HG02763 (cell line): ENCODE data around the gene RALGAPA2.

Experiments
- ATAC-seq: cut with Tn5 transposase; IDR thresholded peaks from one replicate; pipeline ENCODE4 v1.9.1; 2021; ENCODE audit warnings: mild to moderate bottlenecking, moderate library complexity; ENCODE audit not compliant: unreplicated experiment

Gene RALGAPA2

DNA sequence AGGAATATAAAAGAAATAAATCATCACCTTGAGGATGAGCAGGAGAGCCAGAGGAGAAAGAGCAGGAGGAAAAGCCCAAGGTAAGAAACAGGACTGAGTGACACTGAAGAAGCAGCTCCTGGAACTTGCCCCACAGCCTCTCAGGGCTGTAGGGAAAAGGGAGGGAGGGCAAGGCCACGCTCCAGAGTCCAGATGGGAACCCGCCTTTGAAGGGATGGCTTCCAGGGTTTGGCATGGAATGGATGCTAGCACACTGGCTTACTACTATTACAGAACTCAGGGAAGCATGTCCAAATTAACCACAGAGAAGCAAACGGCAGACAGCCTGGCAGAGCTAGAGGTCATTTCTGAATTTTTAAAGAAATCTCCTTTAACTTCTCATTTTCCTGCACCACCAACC is 26.8 kb downstream of the RALGAPA2 start:
- no peak for ATAC-seq

DNA sequence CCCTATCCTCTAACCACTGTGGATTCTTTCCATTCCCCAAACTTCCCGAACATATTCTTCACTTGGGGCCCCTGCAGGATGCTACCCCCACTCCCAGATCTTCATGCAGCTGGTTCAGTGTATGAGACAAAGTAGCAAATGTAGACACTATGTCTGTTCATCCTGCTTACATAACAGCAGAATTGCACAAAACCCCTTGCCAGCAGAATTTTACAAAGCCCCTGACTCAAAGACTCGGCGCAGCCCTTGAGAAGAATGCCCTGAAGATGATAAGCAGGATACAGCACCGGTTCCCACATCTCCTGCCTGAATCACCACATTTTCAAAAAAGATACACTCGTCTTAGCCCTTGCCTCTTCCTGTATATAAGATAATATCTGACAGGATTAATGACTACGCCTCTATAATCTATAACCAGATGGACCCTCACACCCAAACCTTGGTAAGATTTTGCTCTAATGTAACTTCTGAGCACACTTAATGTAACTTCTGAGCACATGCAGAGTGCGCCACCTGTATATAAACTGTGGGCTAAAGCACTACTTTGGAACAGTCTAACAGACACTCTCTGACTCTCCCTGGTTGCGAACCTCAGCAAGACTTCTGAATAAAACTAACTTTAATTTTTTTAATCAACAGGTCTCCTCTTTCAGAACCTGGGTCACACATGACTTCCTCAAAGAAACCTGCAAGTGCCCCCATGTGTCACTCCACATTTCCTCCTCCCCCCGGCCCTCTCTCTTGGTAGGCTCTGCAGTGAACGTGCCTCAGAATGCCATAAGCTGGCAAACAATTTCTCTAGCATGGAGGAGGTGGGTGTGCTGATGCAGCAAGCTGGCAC is 28.7 kb downstream of the RALGAPA2 start:
- ATAC-seq, result no peak

DNA sequence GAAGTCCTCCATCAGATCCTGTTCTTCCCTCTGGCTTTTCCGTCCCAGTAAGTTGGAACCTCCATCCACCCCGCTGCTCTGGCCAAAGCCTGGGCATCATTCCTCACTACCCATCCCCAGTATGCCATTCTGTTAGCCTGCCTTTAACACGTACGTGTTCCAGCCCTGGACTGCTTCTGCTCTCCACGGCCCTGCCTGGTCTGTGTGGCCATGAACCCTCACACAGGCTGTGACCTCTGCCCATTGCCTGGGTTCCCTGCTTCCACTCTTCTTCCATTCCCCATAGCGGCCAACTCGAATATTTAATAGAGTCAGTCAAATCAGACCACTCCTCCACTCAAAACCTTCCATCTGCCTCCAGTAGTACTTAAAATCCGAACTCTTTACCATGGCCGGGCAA is 29.4 kb downstream of the RALGAPA2 start:
- ATAC-seq, result no peak

DNA sequence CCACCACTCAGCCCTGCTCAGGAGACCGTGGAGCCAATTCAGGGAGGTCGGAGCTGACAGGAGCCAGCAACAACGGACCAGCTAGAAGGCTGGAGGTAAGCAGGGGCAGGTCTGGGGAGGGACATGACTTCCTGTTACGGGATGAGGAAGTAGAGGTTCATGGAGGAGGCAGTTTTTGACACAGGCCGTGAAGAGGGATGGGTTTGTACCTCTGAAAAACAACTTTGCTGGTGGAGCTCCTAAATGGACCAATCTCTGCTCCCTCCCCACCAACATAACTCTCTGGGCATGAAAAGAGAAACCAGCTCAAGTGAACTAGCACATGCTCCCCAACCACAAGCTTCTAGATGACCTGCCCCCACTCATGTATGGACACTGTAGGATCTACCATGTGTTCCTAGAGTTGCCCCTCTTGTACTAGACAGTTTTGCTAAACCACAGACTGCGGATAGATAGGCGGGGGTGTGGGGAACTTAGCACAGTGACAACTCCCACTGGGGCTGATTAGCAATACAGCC is 31.4 kb downstream of the RALGAPA2 start:
- ATAC-seq, result no peak

DNA sequence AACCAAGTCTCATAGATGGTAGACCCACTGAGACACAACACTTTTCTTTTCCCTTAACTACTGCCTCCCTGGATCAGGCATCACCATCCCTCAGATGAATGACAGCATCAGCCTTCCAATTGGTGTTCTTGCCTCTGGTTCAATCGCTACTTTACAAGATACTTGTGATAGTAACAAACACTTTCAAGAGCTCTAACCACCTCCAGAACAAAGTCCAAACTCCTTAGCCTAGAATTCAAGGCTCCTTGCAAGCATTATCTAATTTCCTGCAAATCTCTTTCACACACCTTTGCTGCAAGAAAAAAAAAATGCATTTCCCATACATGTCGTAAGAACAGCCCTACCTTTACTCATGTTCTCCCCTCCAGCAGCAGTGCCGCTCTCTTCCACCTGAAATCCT is 33.1 kb downstream of the RALGAPA2 start:
- ATAC-seq, result no peak

DNA sequence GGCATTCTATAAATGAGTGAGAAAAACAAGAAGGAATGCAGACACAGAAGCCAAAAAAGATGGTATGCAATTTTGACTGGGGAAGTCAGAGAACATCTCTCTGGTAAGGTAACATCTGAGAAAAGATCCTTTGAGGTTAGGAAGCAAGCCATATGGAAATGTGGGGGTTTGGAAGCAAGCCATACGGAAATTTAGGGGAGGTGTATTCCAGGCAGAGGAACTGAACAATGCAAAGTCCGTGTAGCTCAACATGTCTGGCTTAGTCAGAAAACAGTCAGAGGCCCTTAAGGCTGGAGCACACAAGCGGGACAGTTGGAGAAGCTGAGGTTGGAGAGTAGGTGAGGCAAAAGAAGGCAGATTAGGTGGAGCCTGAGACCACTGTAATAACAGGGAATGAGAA is 35.3 kb downstream of the RALGAPA2 start:
- ATAC-seq, result no peak

DNA sequence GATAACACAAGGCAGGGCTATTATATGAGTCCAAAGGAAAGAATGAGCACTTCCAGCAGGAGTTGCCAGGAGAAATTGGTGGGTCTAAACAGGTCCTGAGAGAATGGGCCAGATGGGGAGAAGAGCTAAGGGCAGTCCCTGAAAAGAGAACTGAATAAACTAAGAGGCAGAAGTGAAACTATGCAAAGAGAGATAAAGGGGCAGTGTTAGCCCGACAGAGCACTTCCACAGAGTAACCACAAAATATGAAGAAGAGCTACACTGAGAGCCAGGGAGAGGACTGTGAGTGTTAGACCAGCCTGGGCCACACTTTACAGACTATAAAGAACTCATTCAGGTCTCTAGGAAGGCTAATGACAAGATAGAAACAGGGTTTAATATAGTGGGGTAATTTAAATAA is 43.8 kb downstream of the RALGAPA2 start:
- peak; percentile 99 for ATAC-seq

DNA sequence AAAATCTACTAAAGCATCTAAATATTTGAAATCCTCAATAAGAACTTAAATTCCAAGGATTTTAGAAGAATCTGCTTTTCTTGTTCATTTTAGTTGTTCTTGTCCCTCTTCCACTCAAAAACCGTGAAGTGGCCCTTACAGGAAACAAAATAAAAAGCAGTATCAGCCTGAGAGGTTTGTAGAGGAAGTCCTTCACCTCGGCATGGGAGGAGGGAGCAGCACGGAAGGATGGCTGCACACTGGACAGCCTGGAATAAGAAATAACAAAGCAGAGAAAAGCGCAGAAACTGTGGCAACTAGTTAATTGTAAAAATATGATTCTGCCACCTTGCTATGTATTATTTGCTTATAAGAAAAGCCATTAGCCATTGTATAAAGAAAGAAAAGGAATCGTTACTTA is 46.1 kb downstream of the RALGAPA2 start:
- no peak for ATAC-seq

DNA sequence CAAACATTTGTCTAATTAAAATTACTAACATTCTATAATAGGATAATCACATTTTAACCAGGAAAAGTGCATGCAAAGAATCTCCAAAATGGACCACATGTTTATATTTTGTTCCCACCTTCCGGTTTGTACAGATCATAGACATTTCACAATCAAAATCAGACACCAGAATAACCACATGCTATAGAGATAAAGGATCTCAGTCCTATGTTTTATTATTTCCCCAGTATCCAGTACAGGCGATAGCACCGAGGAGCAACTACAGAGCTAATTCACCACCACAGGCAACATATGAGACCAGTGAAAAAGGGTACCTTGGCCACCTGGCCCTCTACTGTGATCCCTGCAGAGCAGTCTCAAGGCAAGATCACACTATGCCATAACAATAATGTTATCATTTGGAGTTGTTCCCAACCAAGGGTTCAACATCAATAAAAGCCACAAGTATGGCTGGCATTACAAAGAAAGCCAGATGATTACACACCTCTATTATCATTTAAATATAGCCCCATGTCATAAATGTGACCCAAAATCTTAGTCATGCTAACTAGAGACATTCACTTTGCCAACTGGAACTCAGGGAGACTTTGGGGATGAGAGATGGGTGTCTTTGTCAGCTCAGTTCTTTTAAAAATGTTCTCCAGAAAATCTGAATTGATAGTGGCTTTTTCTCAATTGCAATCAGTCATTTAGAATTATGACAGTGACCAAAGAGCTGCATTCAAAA is 46.7 kb downstream of the RALGAPA2 start:
- no peak for ATAC-seq

DNA sequence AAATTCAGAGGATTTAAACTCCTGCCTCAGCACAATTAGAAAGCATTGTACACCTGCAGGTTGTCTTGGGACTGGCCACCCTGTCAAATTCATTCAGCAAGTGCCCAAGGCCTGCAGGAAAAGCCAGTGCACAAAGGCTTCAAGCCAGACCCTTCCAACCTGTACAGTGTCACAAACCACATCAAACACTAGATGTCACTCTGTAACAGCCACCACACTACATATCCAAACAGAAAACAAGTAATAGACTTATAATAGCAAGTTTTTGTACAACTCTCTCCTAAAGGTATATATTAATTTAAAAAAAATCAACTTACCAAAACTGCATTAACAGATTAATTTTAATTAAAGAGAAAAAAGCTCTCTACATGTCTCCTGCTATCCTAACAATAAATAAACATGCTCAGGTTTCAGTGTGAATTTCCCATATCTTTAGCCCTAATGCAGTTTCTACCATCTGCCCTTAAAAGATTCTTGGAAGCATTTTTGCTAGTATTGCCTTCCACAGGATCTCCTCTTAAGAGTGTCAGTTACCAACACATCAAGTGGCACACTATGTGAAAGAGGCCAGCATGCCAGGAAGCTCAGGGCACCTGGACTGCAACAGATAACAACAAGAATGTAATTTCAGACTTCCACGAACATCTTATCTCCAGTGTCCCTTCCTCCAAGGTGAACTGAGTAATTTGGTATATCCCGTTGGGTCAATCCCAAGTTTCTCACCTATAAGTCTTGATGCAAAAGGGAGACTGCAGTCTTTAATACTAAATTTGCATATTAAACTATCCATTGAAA is 47.5 kb downstream of the RALGAPA2 start:
- no peak for ATAC-seq

DNA sequence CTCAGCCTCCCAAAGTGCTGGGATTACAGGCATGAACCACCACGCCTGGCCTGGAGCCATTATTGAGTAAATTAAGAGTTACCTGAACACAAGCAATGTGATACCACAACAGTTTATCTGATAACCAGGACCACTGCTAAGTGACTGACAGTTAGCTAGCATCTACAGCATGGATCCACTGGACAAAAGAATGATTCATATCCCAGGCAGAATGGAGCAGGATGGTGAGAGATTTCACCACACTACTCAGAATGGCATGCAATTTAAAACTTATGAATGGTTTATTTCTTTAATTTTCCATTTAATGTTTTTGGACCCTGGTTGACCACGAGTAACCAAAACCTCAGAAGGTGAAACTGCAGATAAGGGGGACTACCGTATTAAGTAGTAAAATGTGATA is 48.6 kb downstream of the RALGAPA2 start:
- ATAC-seq, result no peak

DNA sequence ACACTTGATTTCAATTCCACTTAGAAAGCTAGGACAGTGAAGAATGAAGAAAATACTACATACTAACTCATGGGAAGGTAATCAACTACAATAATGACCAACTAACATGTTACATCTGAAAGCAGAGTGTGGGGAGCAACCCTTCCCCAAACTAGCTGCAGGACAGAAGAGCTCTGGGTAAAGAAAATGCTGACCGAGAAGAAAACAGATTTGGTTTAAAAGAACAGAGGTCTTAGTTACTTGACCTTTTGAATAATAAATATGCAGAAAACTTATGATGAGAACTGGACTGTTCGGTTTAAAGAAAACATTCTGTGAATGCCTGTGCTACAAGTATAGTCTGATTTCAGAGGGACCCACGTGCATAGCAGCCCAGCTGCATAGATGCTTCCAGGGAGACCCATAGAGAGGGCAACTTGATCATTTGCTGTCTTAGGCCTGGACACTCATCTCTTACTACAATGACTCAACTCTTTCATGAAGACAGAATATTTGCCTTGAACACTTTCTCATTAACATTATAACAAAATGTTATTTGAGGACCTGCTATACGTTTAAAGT is 53.5 kb downstream of the RALGAPA2 start:
- ATAC-seq, result no peak

DNA sequence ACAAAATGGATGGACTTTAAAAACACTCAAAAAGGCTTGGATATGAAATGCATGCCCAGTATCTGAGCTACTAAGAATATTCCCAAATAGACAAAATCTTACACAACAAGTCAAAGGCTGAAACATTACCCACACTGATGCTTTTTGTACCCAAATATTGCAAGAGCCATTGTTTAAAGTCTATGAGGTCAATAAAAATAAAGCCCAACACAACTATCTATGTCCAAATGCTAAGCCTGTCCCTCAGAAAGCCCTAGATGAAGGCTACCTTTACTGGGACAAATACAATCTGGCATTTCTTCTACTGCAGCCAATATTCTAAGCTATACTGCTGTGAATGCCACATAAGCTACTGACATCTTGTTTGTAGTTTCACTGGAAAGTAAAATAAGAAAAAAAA is 54.3 kb downstream of the RALGAPA2 start:
- ATAC-seq, result no peak

DNA sequence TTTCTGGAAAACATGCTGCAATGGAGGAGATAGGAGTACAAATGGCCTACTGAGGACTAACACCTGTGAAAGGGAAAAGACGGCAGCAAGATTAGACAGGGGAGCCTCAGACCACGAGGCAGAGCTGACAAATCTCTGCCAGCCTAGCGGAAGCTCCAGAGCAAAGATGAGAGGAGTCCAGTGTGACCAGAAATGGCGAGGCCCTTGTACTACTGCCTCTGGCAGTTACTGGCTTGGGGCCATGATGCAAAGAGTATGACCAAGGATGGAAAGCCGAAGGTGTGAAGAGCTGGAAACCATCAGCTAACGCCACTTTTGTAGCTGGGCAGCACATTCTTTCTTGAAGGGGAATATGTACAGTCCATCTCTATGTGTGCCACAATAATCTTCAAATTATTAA is 55.4 kb downstream of the RALGAPA2 start:
- ATAC-seq, result no peak

DNA sequence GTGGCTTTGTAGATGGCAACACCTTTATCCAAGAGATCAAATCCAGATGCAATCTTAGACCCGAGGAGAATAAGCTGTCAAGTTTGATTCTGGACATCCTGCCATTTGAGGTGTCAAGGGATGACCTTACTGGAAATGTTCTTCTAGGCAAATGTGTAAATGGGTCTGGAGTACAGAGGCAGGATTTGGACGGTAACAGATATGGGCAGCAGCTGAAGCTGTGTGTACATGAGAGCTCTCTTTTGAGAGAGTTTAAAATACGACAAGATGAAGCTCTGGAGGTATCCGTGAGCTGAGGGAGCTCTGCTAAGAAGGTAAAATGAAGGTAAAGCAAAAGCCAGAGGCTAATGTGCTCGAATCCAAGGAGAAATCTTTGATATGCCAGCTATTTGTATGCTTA is 56.6 kb downstream of the RALGAPA2 start:
- no peak for ATAC-seq

DNA sequence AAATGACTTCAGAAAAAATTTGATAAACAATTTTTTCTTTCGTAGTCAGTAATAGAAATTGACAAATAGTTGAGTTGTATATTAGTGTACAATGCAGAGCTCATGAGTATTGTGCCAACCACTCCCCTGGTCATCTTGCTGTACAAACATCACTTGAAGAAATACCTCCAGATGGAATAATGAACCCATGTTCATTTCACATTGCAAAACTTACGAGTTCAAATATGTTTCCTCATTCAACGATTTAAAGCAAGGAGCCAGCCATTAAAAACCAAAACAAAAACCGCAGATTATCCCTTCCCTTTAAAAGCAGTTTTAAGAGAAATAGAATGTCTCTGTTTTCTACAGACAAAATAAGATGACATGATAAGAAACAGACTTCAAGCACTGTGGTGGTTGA is 62.5 kb downstream of the RALGAPA2 start:
- no peak for ATAC-seq

DNA sequence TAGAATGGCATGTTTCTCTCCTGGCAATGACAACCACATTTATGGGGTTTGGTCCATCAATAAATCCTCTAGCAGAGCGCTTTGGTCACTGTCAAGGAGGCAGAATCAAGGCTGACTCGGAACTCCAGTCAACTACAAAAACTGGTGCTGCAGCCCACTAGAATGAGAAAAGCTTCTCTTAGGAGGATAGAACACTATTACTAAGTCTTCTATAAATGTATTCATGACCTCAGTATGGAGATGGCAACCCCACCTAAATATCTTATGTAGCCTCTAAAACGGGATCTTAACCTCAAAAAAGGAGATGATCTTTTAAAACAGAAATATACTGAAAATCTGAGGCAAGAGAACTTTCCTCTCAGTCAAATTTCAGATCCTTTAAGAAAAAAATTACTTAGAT is 68.5 kb downstream of the RALGAPA2 start:
- ATAC-seq, result no peak

DNA sequence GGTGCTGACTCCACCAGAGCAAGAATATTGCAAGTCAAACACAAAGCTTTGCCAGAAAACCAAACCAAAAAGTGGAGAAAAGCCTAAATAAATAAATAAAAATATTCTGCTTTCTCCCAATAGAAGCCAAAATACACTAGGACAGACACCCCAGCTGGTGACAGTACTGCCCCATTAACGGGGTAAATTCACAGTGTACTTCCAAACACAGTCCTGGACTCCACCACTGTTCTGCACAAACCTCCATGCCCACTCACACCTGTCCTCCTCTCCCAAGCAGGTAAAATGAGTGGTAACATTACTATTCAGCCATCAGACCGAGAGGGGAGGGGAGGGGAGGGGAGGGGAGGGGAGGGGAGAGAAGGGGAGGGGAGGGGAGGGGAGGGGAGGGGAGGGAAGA is 70.7 kb downstream of the RALGAPA2 start:
- no peak for ATAC-seq

DNA sequence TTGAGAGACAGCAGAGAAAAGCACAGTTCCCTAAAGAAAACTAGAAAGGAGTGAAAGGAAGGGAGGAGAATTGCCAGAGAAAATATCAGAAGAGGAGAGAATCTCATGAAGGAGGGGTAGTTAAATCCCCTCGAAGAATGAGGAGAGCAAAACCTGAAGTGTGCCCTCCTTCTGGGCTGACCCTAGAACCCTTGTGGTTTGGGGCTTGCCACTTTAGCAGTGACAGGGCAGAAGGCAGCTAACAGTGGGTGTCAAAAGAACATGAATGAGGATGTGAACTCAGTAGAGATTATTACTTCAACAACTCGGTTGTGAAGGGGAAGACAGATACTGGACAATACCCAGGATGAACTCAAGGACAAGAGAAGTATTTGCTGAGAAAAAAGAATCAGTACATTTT is 73.6 kb downstream of the RALGAPA2 start:
- ATAC-seq, result no peak

DNA sequence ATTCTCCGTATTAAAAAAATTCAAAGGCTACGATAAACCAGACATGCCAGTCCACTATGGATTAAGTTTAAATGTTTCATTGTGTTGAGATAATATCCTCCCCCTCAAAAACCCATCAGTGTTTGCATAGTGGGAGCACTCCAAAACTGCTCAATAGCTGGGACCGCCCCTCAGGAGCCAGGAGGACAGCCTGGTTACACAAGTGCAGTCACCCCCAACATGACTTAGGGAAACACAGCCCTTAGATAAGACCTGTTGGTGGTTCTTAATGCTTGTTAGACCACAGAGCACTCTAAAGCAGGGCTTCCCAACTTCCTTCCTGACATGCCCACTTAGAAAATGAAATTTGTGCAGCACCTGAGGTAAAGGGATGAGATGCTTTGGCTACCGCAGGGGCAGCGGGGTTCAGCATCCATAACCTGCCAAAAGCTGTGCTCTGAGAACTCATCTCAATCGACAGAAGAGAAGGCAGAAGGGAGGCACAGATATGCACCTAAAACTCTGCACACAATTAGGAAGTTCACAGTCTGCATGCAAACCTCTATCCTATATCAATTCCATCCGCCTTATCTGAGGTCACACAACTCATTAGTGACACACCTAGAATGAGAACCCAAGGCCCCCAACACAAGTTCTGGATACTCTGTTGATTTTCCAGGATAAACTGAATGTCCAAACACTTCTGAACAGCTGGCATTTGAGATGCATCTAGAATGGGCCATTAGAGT is 74.3 kb downstream of the RALGAPA2 start:
- no peak for ATAC-seq
